ENCODE results near the gene PRAF2. TPM values are rescaled to one million over a fixed set of nuclear protein-coding genes. Genes with fewer than 3 reads are reported as not detected.

Gene PRAF2
- total and polyA plus RNA-seq, 8 donors: 5.0 to 37.1 (median 9.8) TPM; not detected in 2

DNA sequence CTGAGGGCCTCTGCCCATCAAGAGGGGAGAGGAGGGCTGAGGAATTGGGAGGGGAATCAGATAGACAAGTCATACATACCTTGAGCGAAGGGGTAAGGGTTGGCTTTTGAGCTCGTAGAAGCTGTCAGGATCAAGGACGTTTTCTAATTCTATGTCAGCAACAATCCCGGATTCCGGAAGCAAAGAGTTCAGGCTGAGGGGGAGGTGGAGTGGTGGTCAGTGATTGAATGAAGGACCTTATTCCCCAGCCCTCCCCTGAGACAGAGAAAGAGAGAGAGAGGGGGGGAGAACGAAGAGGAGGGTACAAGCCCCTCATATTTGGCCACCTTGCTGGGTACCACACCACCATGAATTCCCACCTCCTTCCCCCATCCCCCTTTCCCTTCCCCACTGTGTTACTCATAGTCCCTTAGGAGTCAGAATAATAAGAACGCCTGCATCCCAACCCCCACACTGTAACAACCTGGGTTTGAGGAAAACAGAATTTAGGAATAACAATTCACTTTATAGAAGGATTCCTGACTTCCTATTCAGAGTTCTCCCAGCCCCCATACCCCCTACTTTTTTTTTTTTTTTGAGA lies 33.3 kb downstream of the PRAF2 start:
- no peak for DNase-seq
- intact Hi-C loops (cut with DNase I; ENCODE audit: low total_unique reads): no loop called here
- H3K27ac ChIP-seq: peak overlapping the region; percentile 41 to 97 (median 96)
- WGBS, 5 donors: 20 to 48% (median 38%) methylated on average over 6 to 7 of the region's 7 CpGs
- H3K27me3 ChIP-seq: no peaks in the 10 kb centered on the region
- peaks cover 16 to 41% (median 38%) of the 10 kb centered on the region in 4 donors for H3K36me3 ChIP-seq
- H3K4me1 ChIP-seq: peaks cover 0 to 38% (median 20%) of the 10 kb centered on the region in 4 donors
- H3K9me3 ChIP-seq: no peaks in the 10 kb centered on the region
- TF ChIP-seq POLR2A (IDR thresholded peaks at IDR 0.05): no peak
- TF ChIP-seq, protein P1, sequence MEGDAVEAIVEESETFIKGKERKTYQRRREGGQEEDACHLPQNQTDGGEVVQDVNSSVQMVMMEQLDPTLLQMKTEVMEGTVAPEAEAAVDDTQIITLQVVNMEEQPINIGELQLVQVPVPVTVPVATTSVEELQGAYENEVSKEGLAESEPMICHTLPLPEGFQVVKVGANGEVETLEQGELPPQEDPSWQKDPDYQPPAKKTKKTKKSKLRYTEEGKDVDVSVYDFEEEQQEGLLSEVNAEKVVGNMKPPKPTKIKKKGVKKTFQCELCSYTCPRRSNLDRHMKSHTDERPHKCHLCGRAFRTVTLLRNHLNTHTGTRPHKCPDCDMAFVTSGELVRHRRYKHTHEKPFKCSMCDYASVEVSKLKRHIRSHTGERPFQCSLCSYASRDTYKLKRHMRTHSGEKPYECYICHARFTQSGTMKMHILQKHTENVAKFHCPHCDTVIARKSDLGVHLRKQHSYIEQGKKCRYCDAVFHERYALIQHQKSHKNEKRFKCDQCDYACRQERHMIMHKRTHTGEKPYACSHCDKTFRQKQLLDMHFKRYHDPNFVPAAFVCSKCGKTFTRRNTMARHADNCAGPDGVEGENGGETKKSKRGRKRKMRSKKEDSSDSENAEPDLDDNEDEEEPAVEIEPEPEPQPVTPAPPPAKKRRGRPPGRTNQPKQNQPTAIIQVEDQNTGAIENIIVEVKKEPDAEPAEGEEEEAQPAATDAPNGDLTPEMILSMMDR (IDR thresholded peaks at IDR 0.05): no peak
- no peak for TF ChIP-seq EP300 (IDR thresholded peaks at IDR 0.05)
- no peak for TF ChIP-seq POLR2AphosphoS5 (IDR thresholded peaks at IDR 0.05)
- H3K4me3 ChIP-seq: peak overlapping the region; percentile 25 to 67 (median 60)

DNA sequence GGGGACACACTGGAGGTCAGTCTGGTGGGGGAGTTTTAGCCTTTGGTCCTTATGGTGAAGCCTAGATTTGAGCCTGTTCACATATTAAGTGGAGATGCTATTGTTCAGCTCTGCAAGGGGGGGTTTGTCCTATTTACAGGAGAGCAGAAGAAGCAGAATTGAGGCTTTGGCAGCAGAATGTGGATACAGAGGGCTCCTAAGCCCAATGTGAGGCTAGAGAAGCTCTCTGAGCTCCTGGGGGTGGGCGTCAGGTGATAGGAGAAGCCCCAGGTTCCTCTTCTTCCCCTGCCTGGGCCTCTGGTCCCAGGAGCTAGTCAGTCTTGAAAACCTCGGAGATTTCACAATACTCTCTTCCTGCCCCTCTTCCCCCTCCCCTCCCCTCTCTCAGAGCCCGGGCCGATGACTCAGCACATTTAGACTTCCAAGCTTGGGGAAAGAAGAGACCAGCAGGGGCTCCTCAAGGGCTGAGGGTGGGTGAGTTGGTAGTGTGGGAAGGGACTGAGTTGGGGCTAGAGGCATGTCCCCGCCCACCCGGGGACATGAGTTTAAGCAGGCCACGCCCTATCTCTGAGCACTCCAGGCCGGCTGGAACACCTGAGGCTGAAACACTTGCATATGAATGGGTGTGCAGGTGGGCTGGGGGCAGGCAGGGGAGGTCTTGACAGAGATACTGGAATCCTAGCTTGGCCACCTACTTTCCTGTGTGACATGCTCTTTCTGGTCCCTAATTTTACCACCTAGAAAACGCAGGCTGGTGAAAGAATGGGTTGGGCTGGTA lies 34.0 kb downstream of the PRAF2 start:
- TF ChIP-seq, protein P1 (IDR thresholded peaks at IDR 0.05): no peak
- no peak for TF ChIP-seq EP300 (IDR thresholded peaks at IDR 0.05)
- no peak for TF ChIP-seq POLR2AphosphoS5 (IDR thresholded peaks at IDR 0.05)
- no peak for TF ChIP-seq POLR2A (IDR thresholded peaks at IDR 0.05)
- H3K9me3 ChIP-seq: no peaks in the 10 kb centered on the region
- H3K36me3 ChIP-seq: peaks cover 16 to 43% (median 38%) of the 10 kb centered on the region in 4 donors
- DNase-seq: peak; percentile 53 to 87
- H3K27ac ChIP-seq: peak overlapping the region; percentile 41 to 97 (median 96)
- intact Hi-C loops (cut with DNase I; ENCODE audit: low total_unique reads): no loop called here
- peaks cover 0 to 38% (median 20%) of the 10 kb centered on the region in 4 donors for H3K4me1 ChIP-seq
- 4 to 45% (median 12%) methylated on average over 3 to 9 of the region's 9 CpGs for WGBS, 5 donors
- peak overlapping the region; percentile 25 to 67 (median 60) for H3K4me3 ChIP-seq
- H3K27me3 ChIP-seq: no peaks in the 10 kb centered on the region

DNA sequence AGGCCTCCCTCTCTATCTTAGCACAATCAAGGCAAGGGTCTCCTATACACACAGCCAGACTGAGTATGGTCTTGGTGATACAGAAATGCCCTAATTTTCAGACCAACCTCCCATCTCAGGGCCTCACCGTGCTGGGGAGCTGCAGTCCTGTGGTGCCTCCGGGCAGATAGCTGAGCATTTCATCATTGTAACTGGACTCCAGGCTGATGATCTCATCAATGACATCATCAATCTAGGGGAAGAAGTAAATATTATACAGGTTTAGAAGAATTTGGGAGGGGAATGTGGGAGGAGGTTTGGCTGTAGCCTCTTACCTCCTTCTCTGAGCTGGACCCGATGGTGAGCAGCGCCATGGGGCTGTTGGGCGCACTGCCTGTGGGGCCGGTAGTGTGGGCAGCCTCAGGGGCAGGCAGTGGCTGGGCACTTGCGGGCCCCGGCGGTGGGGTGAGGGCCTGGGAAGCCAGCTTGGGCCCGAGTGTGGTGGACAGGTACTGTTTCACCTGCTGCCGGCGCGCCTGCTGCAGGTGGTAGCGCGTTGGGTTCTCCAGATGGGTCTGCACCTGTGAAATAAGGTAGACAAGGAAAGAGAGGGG lies 35.8 kb downstream of the PRAF2 start:
- no peak overlapping the region for H3K4me3 ChIP-seq
- intact Hi-C loops (cut with DNase I; ENCODE audit: low total_unique reads): no loop called here
- H3K27me3 ChIP-seq: no peaks in the 10 kb centered on the region
- peak overlapping the region in 2 of 5 donors; percentile 96 to 97 for H3K27ac ChIP-seq
- DNase-seq: no peak
- WGBS, 5 donors: 85 to 95% (median 90%) methylated on average over 8 to 15 of the region's 15 CpGs
- peaks cover 22 to 61% (median 55%) of the 10 kb centered on the region in 4 donors for H3K36me3 ChIP-seq
- H3K4me1 ChIP-seq: peaks cover 0 to 53% (median 24%) of the 10 kb centered on the region in 4 donors
- no peaks in the 10 kb centered on the region for H3K9me3 ChIP-seq
- TF ChIP-seq POLR2A (IDR thresholded peaks at IDR 0.05): no peak
- no peak for TF ChIP-seq EP300 (IDR thresholded peaks at IDR 0.05)
- TF ChIP-seq, protein P1 (IDR thresholded peaks at IDR 0.05): no peak
- TF ChIP-seq POLR2AphosphoS5 (IDR thresholded peaks at IDR 0.05): no peak

DNA sequence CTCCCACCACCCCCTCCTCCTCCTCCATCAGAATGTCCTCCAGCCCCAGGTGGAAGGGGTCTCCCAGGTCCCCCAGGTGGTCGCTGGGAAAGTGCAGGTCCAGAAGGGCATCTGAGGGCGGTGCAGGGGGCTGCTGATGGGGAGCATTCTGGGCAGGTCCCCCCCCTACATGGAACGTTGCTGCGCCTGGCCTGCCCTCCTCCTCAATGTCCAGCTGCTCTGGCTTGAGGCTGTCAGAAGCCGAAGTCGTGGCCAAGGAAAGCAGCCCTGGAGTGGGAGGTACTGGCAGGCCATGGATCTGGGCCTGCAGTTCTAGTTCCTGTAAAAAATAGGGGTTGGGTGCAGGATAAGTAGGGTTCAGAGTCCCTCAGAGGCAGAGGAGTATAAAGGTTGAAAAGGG lies 43.5 kb downstream of the PRAF2 start:
- intact Hi-C loops (cut with DNase I; ENCODE audit: low total_unique reads): no loop called here

More for the DNA sequence above, 43.5 kb downstream of the PRAF2 start:
- 68 to 84% (median 80%) methylated on average over 2 to 6 of the region's 6 CpGs for WGBS, 5 donors
- no peak for TF ChIP-seq EP300 (IDR thresholded peaks at IDR 0.05)
- no peak for TF ChIP-seq POLR2A (IDR thresholded peaks at IDR 0.05)
- no peak for TF ChIP-seq POLR2AphosphoS5 (IDR thresholded peaks at IDR 0.05)
- TF ChIP-seq, protein P1 (IDR thresholded peaks at IDR 0.05): no peak
- Histone ChIP-seq H3K27me3 (no peaks in the 10 kb centered on the region), H3K36me3 (peaks cover 12 to 62% (median 51%) of the 10 kb centered on the region in 4 donors), H3K27ac (no peak overlapping the region), H3K9me3 (no peaks in the 10 kb centered on the region), H3K4me1 (peaks cover 0 to 15% (median 6%) of the 10 kb centered on the region in 4 donors), H3K4me3 (no peak overlapping the region)
- DNase-seq: no peak

Measured in stomach (tissue), 9 donors.